HUES48 (cell line): Measurements from ENCODE around the gene ATP11B.
A peak's percentile ranks its signal among the peaks of the same experiment; 100 is the strongest.
"Not testable (repeated sequence)": the region's sequence is repeated elsewhere in the genome, so short reads cannot be mapped to it uniquely, and the experiment has no call there.

ENCODE experiments used
- H3K27ac ChIP-seq: one replicate; pipeline ENCODE4 v1.7.0; 2013; ENCODE audit warnings: low read depth, low read length, inconsistent platforms
- H3K27me3 ChIP-seq: 2 replicates; pipeline ENCODE4 v1.6.1; 2013; ENCODE audit warnings: mild to moderate bottlenecking, low read length; ENCODE audit not compliant: control insufficient read depth, insufficient read depth
- H3K36me3 ChIP-seq: 2 replicates; pipeline ENCODE4 v1.6.1; 2013; ENCODE audit warnings: low read length; ENCODE audit not compliant: control insufficient read depth, insufficient read depth
- H3K4me1 ChIP-seq: 2 replicates; pipeline ENCODE4 v1.6.1; 2013; ENCODE audit warnings: mild to moderate bottlenecking, low read length; ENCODE audit not compliant: control insufficient read depth, insufficient read depth
- H3K4me3 ChIP-seq: 2 replicates; pipeline ENCODE4 v1.5.1; 2013; ENCODE audit warnings: mild to moderate bottlenecking, low read depth, low read length
- H3K9ac ChIP-seq: 2 replicates; pipeline ENCODE4 v1.6.1; 2013; ENCODE audit warnings: mild to moderate bottlenecking, low read depth, low read length, moderate library complexity
- H3K9me3 ChIP-seq: 2 replicates; pipeline ENCODE4 v1.6.1; 2013; ENCODE audit warnings: low read length; ENCODE audit not compliant: control insufficient read depth, insufficient read depth

Gene ATP11B

DNA sequence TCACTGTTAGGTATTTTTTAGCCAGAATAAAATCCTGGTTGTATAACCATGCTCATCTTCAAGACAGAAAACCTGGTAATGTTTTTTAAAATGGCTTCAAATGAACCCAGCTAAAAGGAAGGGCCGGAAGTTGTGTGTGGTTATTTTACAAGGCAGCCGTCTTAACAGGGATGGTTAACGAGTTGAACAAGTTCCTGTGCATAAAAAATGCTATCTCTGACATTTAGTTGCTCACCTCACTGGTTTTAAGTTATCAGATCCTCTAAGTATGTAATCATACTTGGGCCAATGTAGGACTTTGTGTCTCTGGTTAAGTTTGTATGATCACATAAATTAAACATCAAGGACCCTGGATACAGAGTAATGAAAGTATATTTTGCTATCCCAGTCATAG, 2.1 kb downstream of the ATP11B start:
- H3K36me3 ChIP-seq = no peaks in the 10 kb centered on the region
- no peak overlapping the region for H3K27ac ChIP-seq
- H3K27me3 ChIP-seq = peaks cover 20% of the 10 kb centered on the region
- no peak overlapping the region for H3K9ac ChIP-seq
- H3K4me3 ChIP-seq = peak overlapping the region; percentile 89; the same call in 1 of the 2 replicates
- H3K9me3 ChIP-seq = no peaks in the 10 kb centered on the region
- H3K4me1 ChIP-seq = peaks cover 12% of the 10 kb centered on the region; the same call in 1 of the 2 replicates

DNA sequence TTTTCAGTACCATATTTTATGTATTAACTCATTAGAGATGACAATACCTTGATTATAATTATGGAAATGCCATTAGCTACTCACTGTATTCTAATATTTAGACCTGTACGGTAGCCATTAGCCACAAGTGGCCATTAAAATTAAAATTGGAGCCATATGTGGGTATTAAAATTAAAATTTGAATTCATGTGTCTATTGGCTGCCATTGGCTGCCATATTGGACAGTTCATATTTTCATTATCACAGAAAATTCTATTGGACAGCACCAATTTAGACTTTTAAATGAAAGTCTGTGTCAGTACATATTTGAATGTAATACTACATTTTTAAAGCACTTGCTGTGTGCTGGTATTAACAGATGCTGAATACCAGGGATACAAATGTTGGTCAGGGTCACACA, 3.0 kb downstream of the ATP11B start:
- Histone ChIP-seq H3K4me1 (peaks cover 12% of the 10 kb centered on the region; the same call in 1 of the 2 replicates), H3K9ac (no peak overlapping the region), H3K27ac (no peak overlapping the region), H3K36me3 (no peaks in the 10 kb centered on the region), H3K4me3 (no peak overlapping the region), H3K9me3 (no peaks in the 10 kb centered on the region), H3K27me3 (peaks cover 20% of the 10 kb centered on the region)

DNA sequence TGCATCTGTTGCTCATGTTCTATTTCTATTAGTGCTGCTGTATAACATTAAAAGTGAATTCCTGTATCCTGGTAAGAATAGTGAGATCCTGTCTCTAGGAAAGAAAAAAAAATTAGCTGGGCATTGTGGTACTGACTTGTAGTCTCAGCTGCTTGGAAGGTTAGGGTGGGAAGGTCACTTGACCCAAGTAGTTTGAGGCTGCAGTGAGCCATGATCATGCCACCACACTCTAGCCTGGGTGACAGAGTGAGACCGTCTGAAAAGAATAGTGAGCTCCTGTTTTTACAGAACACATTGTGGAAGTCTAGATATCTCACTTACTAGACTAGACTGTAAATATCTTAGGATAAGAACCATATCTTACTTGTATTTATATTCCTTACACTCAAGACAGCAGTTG, 4.6 kb downstream of the ATP11B start:
- H3K4me1 ChIP-seq = peaks cover 18% of the 10 kb centered on the region

DNA sequence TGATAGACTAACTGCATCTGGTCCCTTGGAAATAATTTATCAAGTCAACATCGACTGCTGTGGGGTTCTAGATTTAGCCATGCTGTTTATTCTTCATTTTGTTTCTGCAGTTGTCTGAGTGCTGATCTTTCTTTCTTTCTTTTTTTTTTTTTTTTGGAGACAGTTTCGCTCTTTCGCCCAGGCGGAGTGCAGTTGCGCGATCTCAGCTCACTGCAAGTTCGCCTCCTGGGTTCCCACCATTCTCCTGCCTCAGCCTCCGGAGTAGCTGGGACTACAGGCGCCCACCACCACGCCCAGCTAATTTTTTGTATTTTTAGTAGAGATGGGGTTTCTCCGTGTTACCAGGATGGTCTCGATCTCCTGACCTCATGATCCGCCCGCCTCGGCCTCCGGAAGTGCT, 5.8 kb downstream of the ATP11B start:
- H3K36me3 ChIP-seq, H3K27ac ChIP-seq, H3K9ac ChIP-seq, H3K9me3 ChIP-seq, H3K4me3 ChIP-seq: not testable (repeated sequence)
- H3K27me3 ChIP-seq = peaks cover 15% of the 10 kb centered on the region
- peaks cover 17% of the 10 kb centered on the region for H3K4me1 ChIP-seq

More for the DNA sequence above, 4.6 kb downstream of the ATP11B start:
- no peaks in the 10 kb centered on the region for H3K9me3 ChIP-seq
- no peak overlapping the region for H3K9ac ChIP-seq
- H3K36me3 ChIP-seq = no peaks in the 10 kb centered on the region
- H3K27me3 ChIP-seq = peaks cover 17% of the 10 kb centered on the region
- H3K27ac ChIP-seq = no peak overlapping the region
- H3K4me3 ChIP-seq = no peak overlapping the region

DNA sequence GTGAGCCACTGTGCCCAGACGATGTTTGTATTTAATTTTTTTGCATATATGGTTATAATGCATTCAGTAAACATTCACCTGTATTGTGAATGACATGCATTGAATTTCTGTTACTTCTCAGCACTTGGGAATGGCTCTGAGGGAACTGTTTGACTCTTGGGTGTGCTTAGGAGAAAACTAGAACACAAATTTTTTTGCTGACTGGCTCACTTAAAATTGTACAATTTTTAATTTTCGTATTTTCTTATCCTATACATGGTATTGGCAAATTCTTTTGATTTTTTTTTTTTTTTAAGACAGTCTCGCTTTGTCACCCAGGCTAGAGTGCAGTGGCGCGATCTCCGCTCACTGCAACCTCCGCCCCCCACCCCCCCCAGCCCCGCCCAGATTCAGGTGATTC, 7.2 kb downstream of the ATP11B start:
- no peak overlapping the region for H3K9ac ChIP-seq
- H3K9me3 ChIP-seq = no peaks in the 10 kb centered on the region
- H3K4me3 ChIP-seq = no peak overlapping the region
- no peak overlapping the region for H3K27ac ChIP-seq
- no peaks in the 10 kb centered on the region for H3K36me3 ChIP-seq
- H3K4me1 ChIP-seq = peaks cover 10% of the 10 kb centered on the region
- H3K27me3 ChIP-seq = peaks cover 2% of the 10 kb centered on the region; the same call in 1 of the 2 replicates

DNA sequence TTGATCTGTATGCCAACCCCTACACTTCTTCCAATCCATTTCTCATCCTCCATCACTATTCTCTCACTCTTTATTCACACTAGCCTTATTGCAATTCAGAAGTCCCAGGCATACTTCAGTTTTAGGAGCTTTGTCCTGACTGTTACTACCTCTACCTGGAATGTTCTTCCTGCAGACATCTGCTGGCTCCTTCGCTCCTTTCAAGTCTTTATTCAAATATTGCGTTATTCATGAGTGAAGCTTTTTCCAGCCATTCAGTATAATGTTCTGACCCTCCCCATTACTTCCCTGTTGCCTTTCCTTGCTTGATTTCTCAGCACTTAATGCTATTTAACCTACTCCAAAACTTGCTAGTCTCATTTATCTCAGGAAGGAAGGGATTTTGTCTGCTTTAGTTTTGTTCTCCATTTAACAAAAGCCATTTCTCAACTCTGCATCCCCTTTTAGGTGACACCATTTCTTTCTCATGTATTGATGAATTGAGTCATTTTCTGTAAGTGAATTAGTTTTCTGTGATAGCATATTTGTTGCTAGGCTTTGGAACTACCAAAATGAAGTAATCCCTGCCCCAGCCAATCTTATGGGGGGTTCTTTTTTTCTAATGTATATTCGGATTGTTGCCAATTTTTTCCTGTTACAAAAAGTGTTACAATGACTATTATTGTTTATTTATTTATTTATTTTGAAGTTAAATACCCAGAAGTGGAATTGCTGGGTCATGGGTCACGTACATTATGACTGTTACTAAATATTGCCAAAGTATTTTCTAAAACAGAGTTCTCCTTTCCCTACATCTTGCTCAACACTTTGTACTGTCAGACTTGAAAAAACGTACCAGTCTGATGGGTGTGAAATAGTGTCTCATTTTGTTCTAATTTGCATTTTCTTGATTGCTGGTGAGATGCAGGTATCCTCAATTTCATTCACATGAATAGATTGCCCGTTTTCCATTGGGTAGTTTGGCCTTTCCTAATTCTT, 9.4 kb downstream of the ATP11B start:
- Histone ChIP-seq H3K9ac (no peak overlapping the region), H3K36me3 (no peaks in the 10 kb centered on the region), H3K27me3 (no peaks in the 10 kb centered on the region), H3K4me1 (peaks cover 10% of the 10 kb centered on the region), H3K9me3 (no peaks in the 10 kb centered on the region), H3K27ac (no peak overlapping the region), H3K4me3 (no peak overlapping the region)

DNA sequence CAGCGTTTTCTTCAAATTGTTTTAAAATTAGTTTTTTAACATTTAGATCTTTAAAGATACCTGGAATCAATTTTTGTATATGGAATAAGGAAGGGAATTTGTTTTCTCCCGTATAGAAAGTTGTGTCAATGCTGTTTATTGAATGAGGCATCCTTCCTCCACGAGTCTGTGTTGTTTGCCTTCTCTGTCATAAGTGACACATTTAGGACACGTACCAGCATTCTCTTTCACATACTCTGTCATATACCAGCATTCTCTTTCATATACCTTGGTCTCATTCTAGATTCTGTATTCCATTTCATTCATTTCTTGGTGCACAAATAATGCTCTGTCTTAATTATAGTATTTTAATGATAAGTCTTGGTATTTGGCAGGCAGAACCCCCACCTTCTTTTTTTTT, 10.3 kb downstream of the ATP11B start:
- Histone ChIP-seq H3K4me3 (no peak overlapping the region), H3K36me3 (no peaks in the 10 kb centered on the region), H3K4me1 (peaks cover 13% of the 10 kb centered on the region), H3K9me3 (no peaks in the 10 kb centered on the region), H3K27me3 (no peaks in the 10 kb centered on the region), H3K9ac (no peak overlapping the region), H3K27ac (no peak overlapping the region)

DNA sequence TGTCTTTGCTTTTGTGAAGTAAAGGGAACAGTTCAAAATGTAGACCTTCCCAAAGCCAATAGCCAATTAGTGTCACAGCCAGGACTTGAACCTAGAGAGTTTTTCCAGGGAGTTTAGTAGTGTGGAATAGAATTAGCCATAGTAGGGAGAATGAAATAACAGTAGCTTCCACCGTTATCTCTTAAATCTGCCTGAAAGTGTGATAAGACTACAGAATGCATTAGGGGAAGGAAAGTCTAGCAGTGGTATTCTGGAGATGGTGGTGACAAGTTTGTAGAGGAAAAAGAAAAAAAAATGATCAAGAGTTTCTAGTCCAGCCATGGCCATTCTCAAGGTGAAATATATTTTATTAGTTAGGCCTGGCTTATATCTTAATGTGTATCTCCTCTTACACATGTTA, 13.8 kb downstream of the ATP11B start:
- peaks cover 12% of the 10 kb centered on the region for H3K4me1 ChIP-seq
- H3K9me3 ChIP-seq = no peaks in the 10 kb centered on the region
- H3K36me3 ChIP-seq = no peaks in the 10 kb centered on the region
- H3K27me3 ChIP-seq = no peaks in the 10 kb centered on the region
- H3K4me3 ChIP-seq = no peak overlapping the region
- no peak overlapping the region for H3K9ac ChIP-seq
- H3K27ac ChIP-seq = no peak overlapping the region

DNA sequence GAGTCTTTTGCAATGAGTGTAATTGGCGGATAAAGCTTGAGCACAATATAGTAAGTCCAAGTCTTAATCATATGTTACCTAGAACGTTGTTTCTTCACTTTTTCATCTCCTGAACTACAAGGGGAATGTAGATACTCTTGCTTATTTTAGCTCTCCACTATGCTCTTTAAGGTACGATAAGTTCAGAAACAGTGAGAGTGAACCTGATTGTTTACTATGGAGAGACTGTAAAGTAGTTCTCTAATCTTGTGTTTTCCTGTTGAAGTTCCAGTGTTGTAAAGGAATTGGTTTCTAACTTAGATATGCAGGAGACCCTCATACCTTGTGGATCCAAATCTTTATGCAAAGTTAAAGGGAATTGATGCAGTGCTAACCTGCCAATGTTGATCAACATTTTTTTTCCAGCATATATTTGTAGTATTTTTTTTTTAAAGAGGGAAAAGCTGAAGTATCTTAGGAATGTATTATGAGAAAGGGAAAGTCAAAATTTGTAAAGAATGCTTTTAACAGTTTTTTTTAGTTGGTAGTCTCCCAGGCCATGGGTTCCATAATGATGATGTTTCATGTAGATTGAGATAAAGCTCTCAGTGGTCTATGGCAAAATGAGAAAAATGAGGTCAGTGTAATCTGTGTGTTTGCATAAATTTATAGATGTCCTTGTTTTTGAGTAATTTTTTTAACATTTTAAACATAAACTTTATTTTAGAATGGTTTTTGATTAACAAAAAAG, 14.9 kb downstream of the ATP11B start:
- Histone ChIP-seq H3K4me1 (peaks cover 4% of the 10 kb centered on the region; the same call in 1 of the 2 replicates), H3K36me3 (no peaks in the 10 kb centered on the region), H3K27ac (no peak overlapping the region), H3K9ac (no peak overlapping the region), H3K27me3 (no peaks in the 10 kb centered on the region), H3K4me3 (no peak overlapping the region), H3K9me3 (no peaks in the 10 kb centered on the region)

DNA sequence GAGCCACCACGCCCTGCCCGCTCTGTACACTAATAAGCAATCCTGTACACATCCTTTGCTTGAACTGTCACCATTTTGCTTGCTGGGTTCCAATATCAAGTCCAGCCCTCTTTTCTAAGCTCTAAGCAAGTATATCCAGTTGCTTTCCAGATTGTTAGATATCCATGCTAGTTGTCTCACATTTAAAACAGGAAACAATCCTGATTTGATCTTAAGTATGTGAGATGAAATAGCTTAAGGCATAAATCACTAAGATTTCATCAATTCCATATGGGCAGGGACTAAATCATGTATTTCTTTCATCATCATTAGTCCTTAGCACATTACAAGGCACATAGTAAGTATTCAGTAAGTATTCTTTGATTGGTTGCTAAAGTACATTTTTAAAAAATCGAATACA, 16.2 kb downstream of the ATP11B start:
- Histone ChIP-seq H3K9me3 (no peaks in the 10 kb centered on the region), H3K27ac (no peak overlapping the region), H3K36me3 (no peaks in the 10 kb centered on the region), H3K4me3 (no peak overlapping the region), H3K9ac (no peak overlapping the region), H3K27me3 (no peaks in the 10 kb centered on the region), H3K4me1 (peaks cover 4% of the 10 kb centered on the region; the same call in 1 of the 2 replicates)
